Measurements from ENCODE around the gene ERVFRD-1.

The ERVFRD-1 gene, protein sequence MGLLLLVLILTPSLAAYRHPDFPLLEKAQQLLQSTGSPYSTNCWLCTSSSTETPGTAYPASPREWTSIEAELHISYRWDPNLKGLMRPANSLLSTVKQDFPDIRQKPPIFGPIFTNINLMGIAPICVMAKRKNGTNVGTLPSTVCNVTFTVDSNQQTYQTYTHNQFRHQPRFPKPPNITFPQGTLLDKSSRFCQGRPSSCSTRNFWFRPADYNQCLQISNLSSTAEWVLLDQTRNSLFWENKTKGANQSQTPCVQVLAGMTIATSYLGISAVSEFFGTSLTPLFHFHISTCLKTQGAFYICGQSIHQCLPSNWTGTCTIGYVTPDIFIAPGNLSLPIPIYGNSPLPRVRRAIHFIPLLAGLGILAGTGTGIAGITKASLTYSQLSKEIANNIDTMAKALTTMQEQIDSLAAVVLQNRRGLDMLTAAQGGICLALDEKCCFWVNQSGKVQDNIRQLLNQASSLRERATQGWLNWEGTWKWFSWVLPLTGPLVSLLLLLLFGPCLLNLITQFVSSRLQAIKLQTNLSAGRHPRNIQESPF

DNA sequence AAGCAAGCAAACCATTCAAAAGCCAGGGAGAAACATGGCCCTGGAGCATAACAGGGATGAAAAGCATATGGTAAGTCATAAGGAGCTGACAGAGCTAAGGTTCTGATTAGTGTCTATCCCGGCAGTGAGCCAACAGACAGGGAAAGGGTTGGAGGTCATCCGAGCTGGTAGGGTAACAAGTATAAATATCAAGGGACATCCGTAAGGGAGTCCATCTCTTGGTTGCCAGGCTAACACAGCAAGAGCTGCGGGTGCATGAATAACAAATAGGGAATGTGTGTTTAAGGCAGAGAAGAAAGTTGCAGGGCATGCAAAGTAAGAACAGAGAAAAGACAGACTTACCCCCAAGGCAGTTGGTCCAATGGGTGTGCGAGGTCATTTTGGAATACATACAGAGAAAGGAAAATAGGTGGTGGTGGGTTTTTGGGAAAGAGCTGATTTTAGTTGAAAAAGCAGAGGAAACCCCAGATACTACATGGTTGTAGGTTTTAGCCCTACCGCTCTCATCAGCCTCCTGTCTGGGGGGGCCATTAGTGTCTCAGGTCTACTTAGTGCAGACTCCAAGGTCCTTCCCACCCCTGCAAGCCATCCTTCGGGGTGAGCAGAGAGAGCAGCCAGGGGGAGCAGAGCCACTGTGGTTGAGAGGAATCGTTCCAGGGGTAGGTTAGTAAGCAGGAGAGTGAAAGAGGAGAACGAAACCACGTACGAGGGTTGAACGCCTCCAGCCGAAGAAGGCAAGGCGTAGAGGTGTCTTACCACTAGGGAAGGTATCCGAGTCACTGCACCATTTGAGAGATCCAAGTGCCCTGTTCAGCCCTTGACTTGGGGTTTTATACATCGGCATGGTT, at the start of gene ERVFRD-1:
Gene ERVFRD-1 (minus strand): TSS at position 805 of the 848 bp plus-strand sequence. CDS start 6,415 bp downstream, outside the sequence.
- H3K36me3 ChIP-seq (ENCODE audit: control insufficient read depth, insufficient read depth, low read length): no peaks in the 10 kb centered on the region
- H3K4me3 ChIP-seq (replicated peaks; ENCODE audit: low read depth, low read length): no peak within 1 kb of the TSS
- TF ChIP-seq CTCF (IDR thresholded peaks at IDR 0.05; ENCODE audit: insufficient read depth, low read length, poor library complexity, severe bottlenecking): no peak
- DNase-seq (ENCODE audit: extremely low read depth, insufficient read length): no peak
- H3K27me3 ChIP-seq (replicated peaks; ENCODE audit: control insufficient read depth, insufficient read depth, low read length): no peaks in the 10 kb centered on the region

DNA sequence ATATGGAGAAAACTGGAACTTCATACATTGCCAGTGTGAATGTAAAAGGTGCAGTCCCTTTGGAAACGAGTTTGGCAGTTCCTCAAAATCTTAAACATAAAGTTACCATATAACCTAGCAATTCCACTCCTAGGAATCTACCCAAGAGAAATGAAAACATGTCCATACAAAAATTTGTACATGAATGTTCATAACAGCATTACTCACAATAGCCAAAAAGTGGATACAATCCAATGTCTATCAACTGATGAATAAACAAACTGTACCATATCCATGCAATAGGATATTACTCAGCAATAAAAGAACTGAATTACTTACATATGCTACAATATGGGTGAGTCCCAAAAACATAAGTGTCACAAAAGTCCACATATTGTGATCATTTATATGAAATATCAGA, 48.7 kb upstream of the ERVFRD-1 start:
- Histone ChIP-seq H3K27me3 (replicated peaks; ENCODE audit: control insufficient read depth, insufficient read depth, low read length) (no peaks in the 10 kb centered on the region), H3K4me3 (replicated peaks; ENCODE audit: low read depth, low read length) (no peak overlapping the region), H3K36me3 (ENCODE audit: control insufficient read depth, insufficient read depth, low read length) (no peaks in the 10 kb centered on the region)
- DNase-seq (ENCODE audit: extremely low read depth, insufficient read length): no peak
- TF ChIP-seq CTCF (IDR thresholded peaks at IDR 0.05; ENCODE audit: insufficient read depth, low read length, poor library complexity, severe bottlenecking): no peak

- no peak for TF ChIP-seq CTCF (IDR thresholded peaks at IDR 0.05; ENCODE audit: insufficient read depth, low read length, poor library complexity, severe bottlenecking)
- no peak for DNase-seq (ENCODE audit: extremely low read depth, insufficient read length)
- Histone ChIP-seq H3K4me3 (replicated peaks; ENCODE audit: low read depth, low read length) (no peak overlapping the region), H3K36me3 (ENCODE audit: control insufficient read depth, insufficient read depth, low read length) (no peaks in the 10 kb centered on the region), H3K27me3 (replicated peaks; ENCODE audit: control insufficient read depth, insufficient read depth, low read length) (no peaks in the 10 kb centered on the region)
Measured at GRCh38 chr6:11155589-11155988, 44.1 kb upstream of the ERVFRD-1 start.

GRCh38 chr6:11153447-11153846, 41.9 kb upstream of the ERVFRD-1 start:
- Histone ChIP-seq H3K27me3 (replicated peaks; ENCODE audit: control insufficient read depth, insufficient read depth, low read length) (no peaks in the 10 kb centered on the region), H3K36me3 (ENCODE audit: control insufficient read depth, insufficient read depth, low read length) (no peaks in the 10 kb centered on the region), H3K4me3 (replicated peaks; ENCODE audit: low read depth, low read length) (no peak overlapping the region)
- no peak for DNase-seq (ENCODE audit: extremely low read depth, insufficient read length)
- no peak for TF ChIP-seq CTCF (IDR thresholded peaks at IDR 0.05; ENCODE audit: insufficient read depth, low read length, poor library complexity, severe bottlenecking)

GRCh38 chr6:11152581-11152980, 41.1 kb upstream of the ERVFRD-1 start:
- no peaks in the 10 kb centered on the region for H3K27me3 ChIP-seq (replicated peaks; ENCODE audit: control insufficient read depth, insufficient read depth, low read length)
- H3K4me3 ChIP-seq (replicated peaks; ENCODE audit: low read depth, low read length): no peak overlapping the region
- TF ChIP-seq CTCF (IDR thresholded peaks at IDR 0.05; ENCODE audit: insufficient read depth, low read length, poor library complexity, severe bottlenecking): no peak
- DNase-seq (ENCODE audit: extremely low read depth, insufficient read length): no peak
- H3K36me3 ChIP-seq (ENCODE audit: control insufficient read depth, insufficient read depth, low read length): no peaks in the 10 kb centered on the region

All from GM06990 (cell line).